SU-DHL-6 (cell line): ENCODE results near the gene ITIH4.

Source experiments
- H2AFZ ChIP-seq: fragments of 200-600 bp; sonication (generic); 2 replicates; pipeline ENCODE4 v1.6.1; 2014; ENCODE audit warnings: low read depth, mild to moderate bottlenecking, moderate library complexity, mixed read lengths, antibody characterized with exemption, low read length; ENCODE audit not compliant: severe bottlenecking
- H3F3A ChIP-seq: fragments of 200-600 bp; shearing (Covaris generic); 2 replicates; pipeline ENCODE4 v1.6.0; 2016; ENCODE audit warnings: antibody characterized with exemption, mild to moderate bottlenecking; ENCODE audit not compliant: insufficient read depth
- H3K27ac ChIP-seq: fragments of 200-600 bp; sonication (generic); 2 replicates; pipeline ENCODE4 v1.5.1; 2016; ENCODE audit warnings: low read depth, mild to moderate bottlenecking, low read length, moderate library complexity, mixed read lengths
- H3K27me3 ChIP-seq: fragments of 200-600 bp; sonication (generic), shearing (Covaris generic); 2 replicates; pipeline ENCODE4 v1.6.0; 2014; ENCODE audit warnings: mild to moderate bottlenecking, low read length
- H3K36me3 ChIP-seq: fragments of 200-600 bp; sonication (generic); 2 replicates; pipeline ENCODE4 v1.6.1; 2014; ENCODE audit warnings: mild to moderate bottlenecking, low read length, mixed read lengths
- H3K4me2 ChIP-seq: fragments of 300-600, 200-600 bp; shearing (Covaris generic), sonication (generic); 2 replicates; pipeline ENCODE4 v1.6.0; 2014; ENCODE audit warnings: low read length, low read depth, mild to moderate bottlenecking; ENCODE audit not compliant: poor library complexity, severe bottlenecking
- H3K4me3 ChIP-seq: fragments of 200-600 bp; sonication (generic); 2 replicates; pipeline ENCODE4 v1.5.1; 2014; ENCODE audit warnings: antibody characterized with exemption, low read length, mild to moderate bottlenecking, mixed read lengths; ENCODE audit not compliant: insufficient read depth, poor library complexity, severe bottlenecking
- H3K79me2 ChIP-seq: fragments of 200-600 bp; sonication (generic); 2 replicates; pipeline ENCODE4 v1.6.1; 2014; ENCODE audit warnings: mild to moderate bottlenecking, low read length, moderate library complexity; ENCODE audit not compliant: insufficient read depth
- H3K9ac ChIP-seq: fragments of 200-600 bp; sonication (generic); 2 replicates; pipeline ENCODE4 v1.7.0; 2014; ENCODE audit warnings: mild to moderate bottlenecking, low read length
- H3K9me2 ChIP-seq: fragments of 200-600 bp; sonication (generic); replicated peaks from 2 replicates; pipeline ENCODE4 v1.6.1; 2014; ENCODE audit warnings: low read length; ENCODE audit not compliant: insufficient read depth
- H3K9me3 ChIP-seq: fragments of 200-600 bp; sonication (generic); 2 replicates; pipeline ENCODE4 v1.6.1; 2014; ENCODE audit warnings: low read length, mixed read lengths; ENCODE audit not compliant: insufficient read depth
- H4K20me1 ChIP-seq: fragments of 200-600 bp; sonication (generic); 2 replicates; pipeline ENCODE4 v1.6.1; 2014; ENCODE audit warnings: low read depth, mild to moderate bottlenecking, antibody characterized with exemption, low read length, moderate library complexity, mixed read lengths
- CTCF ChIP-seq: fragments of 200-600 bp; sonication (generic); IDR thresholded peaks from one replicate; pipeline ENCODE4 v1.5.1; 2017; ENCODE audit warnings: antibody characterized with exemption, mild to moderate bottlenecking, low read length, moderate library complexity; ENCODE audit not compliant: insufficient read depth, poor library complexity, severe bottlenecking
- EZH2phosphoT487 ChIP-seq: fragments of 200-600 bp; sonication (generic), shearing (Covaris generic); conservative IDR thresholded peaks from 2 replicates; pipeline ENCODE4 v1.6.1; 2018; ENCODE audit warnings: mild to moderate bottlenecking, antibody characterized with exemption, low read length, moderate library complexity, mixed read lengths

The ITIH4 gene

GRCh38 chr3:52792961-52793695 lies 37.3 kb downstream of the ITIH4 start:
- H3K4me3 ChIP-seq: no peak overlapping the region
- H3K9me2 ChIP-seq: no peaks in the 10 kb centered on the region
- H3K79me2 ChIP-seq: no peaks in the 10 kb centered on the region
- no peak overlapping the region for H2AFZ ChIP-seq
- H3K4me2 ChIP-seq: no peak overlapping the region
- H3K9me3 ChIP-seq: no peaks in the 10 kb centered on the region
- H3K36me3 ChIP-seq: no peaks in the 10 kb centered on the region
- H3K9ac ChIP-seq: no peak overlapping the region
- H3F3A ChIP-seq: no peaks in the 10 kb centered on the region
- H3K27ac ChIP-seq: no peak overlapping the region
- TF ChIP-seq EZH2phosphoT487 (no peak), CTCF (no peak)
- no peaks in the 10 kb centered on the region for H4K20me1 ChIP-seq
- H3K27me3 ChIP-seq: no peaks in the 10 kb centered on the region

DNA sequence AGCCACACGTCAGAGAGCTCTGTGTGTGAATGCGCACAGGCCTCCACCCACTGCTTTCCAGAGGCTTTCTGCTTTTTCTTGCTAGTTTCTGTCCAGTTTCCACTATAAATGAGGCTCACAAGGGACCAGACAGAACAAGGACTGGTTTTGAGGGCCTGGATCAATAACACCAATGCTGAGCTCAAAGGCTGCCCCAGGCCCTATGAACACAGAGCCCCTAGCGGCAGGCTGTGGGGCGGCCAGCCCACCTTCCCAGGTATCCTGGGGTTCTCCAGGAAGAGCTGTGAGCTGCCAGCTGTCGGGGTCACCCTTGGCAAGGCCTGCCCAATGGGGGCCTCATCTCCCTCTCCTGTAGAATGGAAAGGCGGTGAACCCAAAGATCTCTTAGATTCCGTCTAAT lies 38.1 kb downstream of the ITIH4 start:
- Histone ChIP-seq H3K27ac (no peak overlapping the region), H2AFZ (no peak overlapping the region), H4K20me1 (no peaks in the 10 kb centered on the region), H3K27me3 (no peaks in the 10 kb centered on the region), H3K9me3 (no peaks in the 10 kb centered on the region), H3K4me2 (no peak overlapping the region), H3F3A (no peaks in the 10 kb centered on the region), H3K9me2 (no peaks in the 10 kb centered on the region), H3K79me2 (no peaks in the 10 kb centered on the region), H3K9ac (no peak overlapping the region), H3K36me3 (no peaks in the 10 kb centered on the region), H3K4me3 (no peak overlapping the region)
- no peak for TF ChIP-seq CTCF
- TF ChIP-seq EZH2phosphoT487: no peak

DNA sequence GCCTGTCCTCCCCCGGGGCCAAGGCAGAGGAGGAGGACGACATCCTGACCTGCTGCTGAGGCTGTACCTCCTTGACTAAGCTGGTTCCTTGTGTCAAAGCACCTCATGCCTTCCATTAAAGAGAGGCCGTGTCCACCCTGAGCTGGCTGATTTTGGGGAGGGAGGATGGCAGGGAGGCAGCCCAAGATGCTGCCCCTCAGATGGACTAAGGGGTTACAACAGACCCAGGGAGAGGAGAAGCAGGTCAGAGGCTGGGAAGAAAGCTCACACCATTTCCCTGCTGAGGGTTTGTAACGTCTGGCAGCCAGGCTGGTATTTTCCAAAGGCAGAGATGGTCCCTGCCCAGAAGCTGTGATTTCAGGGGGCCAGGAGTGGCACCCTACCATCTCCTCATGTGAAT lies 38.5 kb downstream of the ITIH4 start:
- no peak overlapping the region for H2AFZ ChIP-seq
- no peaks in the 10 kb centered on the region for H3K27me3 ChIP-seq
- H3K27ac ChIP-seq: no peak overlapping the region
- no peaks in the 10 kb centered on the region for H4K20me1 ChIP-seq
- TF ChIP-seq CTCF: no peak
- TF ChIP-seq EZH2phosphoT487: no peak
- no peak overlapping the region for H3K9ac ChIP-seq
- H3K4me2 ChIP-seq: no peak overlapping the region
- no peaks in the 10 kb centered on the region for H3K79me2 ChIP-seq
- H3K9me3 ChIP-seq: no peaks in the 10 kb centered on the region
- no peaks in the 10 kb centered on the region for H3K36me3 ChIP-seq
- no peaks in the 10 kb centered on the region for H3F3A ChIP-seq
- no peaks in the 10 kb centered on the region for H3K9me2 ChIP-seq
- H3K4me3 ChIP-seq: no peak overlapping the region
